DOHH2 (cell line): ENCODE results near the gene SCRN2.

Source experiments
- H3F3A ChIP-seq: fragments of 200-600 bp; sonication (generic), shearing (Covaris generic); 2 replicates; pipeline ENCODE4 v1.6.0; 2016; ENCODE audit warnings: antibody characterized with exemption, mild to moderate bottlenecking; ENCODE audit not compliant: control insufficient read depth, insufficient read depth
- H3K27ac ChIP-seq: fragments of 200-600 bp; sonication (generic); 2 replicates; pipeline ENCODE4 v1.5.1; 2014; ENCODE audit warnings: low read depth, mild to moderate bottlenecking, low read length, moderate library complexity
- H3K27me3 ChIP-seq: fragments of 200-600 bp; sonication (generic); 2 replicates; pipeline ENCODE4 v1.6.1; 2014; ENCODE audit warnings: mild to moderate bottlenecking, low read length, mixed read lengths; ENCODE audit not compliant: control insufficient read depth
- H3K36me3 ChIP-seq: fragments of 200-600 bp; sonication (generic); 2 replicates; pipeline ENCODE4 v1.6.1; 2014; ENCODE audit warnings: mild to moderate bottlenecking, low read length, moderate library complexity, mixed read lengths; ENCODE audit not compliant: control insufficient read depth
- H3K4me1 ChIP-seq: fragments of 200-600 bp; sonication (generic); 2 replicates; pipeline ENCODE4 v1.6.1; 2014; ENCODE audit warnings: mild to moderate bottlenecking, low read length, mixed read lengths; ENCODE audit not compliant: control insufficient read depth
- H3K4me2 ChIP-seq: fragments of 200-600 bp; sonication (generic); 2 replicates; pipeline ENCODE4 v1.6.0; 2014; ENCODE audit warnings: mild to moderate bottlenecking, low read length, moderate library complexity
- H3K4me3 ChIP-seq: fragments of 200-600 bp; sonication (generic); 2 replicates; pipeline ENCODE4 v1.5.1; 2014; ENCODE audit warnings: mild to moderate bottlenecking, low read length, mixed read lengths
- H3K79me2 ChIP-seq: fragments of 200-600 bp; sonication (generic); 2 replicates; pipeline ENCODE4 v1.6.1; 2014; ENCODE audit warnings: mild to moderate bottlenecking, low read length, mixed read lengths; ENCODE audit not compliant: control insufficient read depth
- H3K9me2 ChIP-seq: fragments of 200-600 bp; sonication (generic); replicated peaks from 2 replicates; pipeline ENCODE4 v1.6.1; 2014; ENCODE audit warnings: mild to moderate bottlenecking, low read length, mixed read lengths; ENCODE audit not compliant: control insufficient read depth
- H3K9me3 ChIP-seq: fragments of 200-600 bp; sonication (generic); 2 replicates; pipeline ENCODE4 v1.6.1; 2014; ENCODE audit warnings: antibody characterized with exemption, low read length, mixed read lengths; ENCODE audit not compliant: control insufficient read depth, insufficient read depth
- H4K20me1 ChIP-seq: fragments of 200-600 bp; sonication (generic); 2 replicates; pipeline ENCODE4 v1.6.0; 2014; ENCODE audit warnings: low read depth, mild to moderate bottlenecking, antibody characterized with exemption, low read length, moderate library complexity; ENCODE audit not compliant: control insufficient read depth, insufficient read depth
- CTCF ChIP-seq: fragments of 200-600 bp; sonication (generic); IDR thresholded peaks from one replicate; pipeline ENCODE4 v1.5.1; 2014; ENCODE audit warnings: antibody characterized with exemption, mild to moderate bottlenecking, low read depth, low read length; ENCODE audit not compliant: poor library complexity, severe bottlenecking
- EZH2phosphoT487 ChIP-seq: fragments of 200-600 bp; sonication (generic); IDR thresholded peaks from 2 replicates; pipeline ENCODE4 v1.6.1; 2017; ENCODE audit warnings: borderline replicate concordance, mild to moderate bottlenecking, antibody characterized with exemption, low read length, moderate library complexity, mixed read lengths

Gene SCRN2

GRCh38 chr17:47879028-47879585, 38.0 kb upstream of the SCRN2 start:
- no peaks in the 10 kb centered on the region for H3K79me2 ChIP-seq
- no peak overlapping the region for H3K4me3 ChIP-seq
- peaks cover 7% of the 10 kb centered on the region for H3K4me1 ChIP-seq
- H3K27me3 ChIP-seq = peaks cover 36% of the 10 kb centered on the region
- H4K20me1 ChIP-seq = no peaks in the 10 kb centered on the region
- H3K9me2 ChIP-seq = no peaks in the 10 kb centered on the region
- H3K9me3 ChIP-seq = no peaks in the 10 kb centered on the region
- H3K36me3 ChIP-seq = no peaks in the 10 kb centered on the region
- no peaks in the 10 kb centered on the region for H3F3A ChIP-seq
- no peak overlapping the region for H3K27ac ChIP-seq
- H3K4me2 ChIP-seq = no peak overlapping the region
- TF ChIP-seq CTCF (no peak), EZH2phosphoT487 (no peak)

- Histone ChIP-seq H3K79me2 (no peaks in the 10 kb centered on the region), H4K20me1 (no peaks in the 10 kb centered on the region), H3K9me3 (no peaks in the 10 kb centered on the region), H3K4me2 (no peak overlapping the region), H3K4me3 (no peak overlapping the region), H3K27ac (no peak overlapping the region), H3K9me2 (no peaks in the 10 kb centered on the region), H3F3A (no peaks in the 10 kb centered on the region), H3K27me3 (peaks cover 34% of the 10 kb centered on the region), H3K4me1 (peaks cover 14% of the 10 kb centered on the region), H3K36me3 (no peaks in the 10 kb centered on the region)
- TF ChIP-seq CTCF = no peak
- TF ChIP-seq EZH2phosphoT487 = no peak
These were observed 37.3 kb upstream of the SCRN2 start for GRCh38 chr17:47878203-47879027.

- no peaks in the 10 kb centered on the region for H3K9me3 ChIP-seq
- peaks cover 30% of the 10 kb centered on the region for H3K27me3 ChIP-seq
- H3K4me3 ChIP-seq = no peak overlapping the region
- peaks cover 20% of the 10 kb centered on the region for H3K4me1 ChIP-seq
- TF ChIP-seq CTCF (no peak), EZH2phosphoT487 (no peak)
- no peaks in the 10 kb centered on the region for H3K9me2 ChIP-seq
- H3K36me3 ChIP-seq = no peaks in the 10 kb centered on the region
- H3F3A ChIP-seq = no peaks in the 10 kb centered on the region
- H3K4me2 ChIP-seq = no peak overlapping the region
- H3K79me2 ChIP-seq = no peaks in the 10 kb centered on the region
- no peaks in the 10 kb centered on the region for H4K20me1 ChIP-seq
- H3K27ac ChIP-seq = no peak overlapping the region
These were observed 36.4 kb upstream of the SCRN2 start for GRCh38 chr17:47877368-47878034.
